Measurements from ENCODE around the gene NUDT3. TPM values are rescaled to one million over a fixed set of nuclear protein-coding genes. Genes with fewer than 3 reads are reported as not detected.
A peak's percentile ranks its signal among the peaks of the same experiment; 100 is the strongest.

NUDT3 gene
- total and polyA plus RNA-seq, 8 donors: 8.7 to 34.0 (median 13.1) TPM

DNA sequence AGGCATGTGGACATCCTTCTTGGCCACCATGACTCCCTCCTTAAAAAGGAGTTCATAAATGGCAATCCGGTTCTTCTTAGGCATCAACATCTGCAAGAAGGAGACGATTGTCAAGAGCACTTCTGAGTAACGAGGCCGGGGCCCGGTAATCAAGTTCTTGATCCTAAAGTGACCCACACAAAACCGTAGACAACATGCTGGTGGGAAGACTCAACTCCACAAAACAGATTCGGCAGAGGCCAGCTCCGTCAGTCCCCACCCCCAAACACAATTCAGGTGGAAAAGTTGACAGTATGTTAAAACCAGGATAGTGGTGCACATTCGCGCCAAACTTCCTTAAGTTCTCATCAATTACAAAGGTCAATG, 32.6 kb upstream of the NUDT3 start:
- Histone ChIP-seq H3K27me3 (no peaks in the 10 kb centered on the region), H3K4me1 (peaks cover 9 to 36% (median 26%) of the 10 kb centered on the region in 4 donors), H3K9me3 (no peaks in the 10 kb centered on the region), H3K4me3 (peak overlapping the region; percentile 63 to 97 (median 85)), H3K36me3 (peaks cover 46 to 50% (median 48%) of the 10 kb centered on the region in 4 donors), H3K27ac (peak overlapping the region; percentile 81 to 93 (median 87))
- WGBS, 5 donors: 1 to 4% (median 3%) methylated on average over 10 of the region's 10 CpGs
- no peak for TF ChIP-seq POLR2AphosphoS5 (IDR thresholded peaks at IDR 0.05)
- no peak for TF ChIP-seq EP300 (IDR thresholded peaks at IDR 0.05)
- TF ChIP-seq, protein P1, sequence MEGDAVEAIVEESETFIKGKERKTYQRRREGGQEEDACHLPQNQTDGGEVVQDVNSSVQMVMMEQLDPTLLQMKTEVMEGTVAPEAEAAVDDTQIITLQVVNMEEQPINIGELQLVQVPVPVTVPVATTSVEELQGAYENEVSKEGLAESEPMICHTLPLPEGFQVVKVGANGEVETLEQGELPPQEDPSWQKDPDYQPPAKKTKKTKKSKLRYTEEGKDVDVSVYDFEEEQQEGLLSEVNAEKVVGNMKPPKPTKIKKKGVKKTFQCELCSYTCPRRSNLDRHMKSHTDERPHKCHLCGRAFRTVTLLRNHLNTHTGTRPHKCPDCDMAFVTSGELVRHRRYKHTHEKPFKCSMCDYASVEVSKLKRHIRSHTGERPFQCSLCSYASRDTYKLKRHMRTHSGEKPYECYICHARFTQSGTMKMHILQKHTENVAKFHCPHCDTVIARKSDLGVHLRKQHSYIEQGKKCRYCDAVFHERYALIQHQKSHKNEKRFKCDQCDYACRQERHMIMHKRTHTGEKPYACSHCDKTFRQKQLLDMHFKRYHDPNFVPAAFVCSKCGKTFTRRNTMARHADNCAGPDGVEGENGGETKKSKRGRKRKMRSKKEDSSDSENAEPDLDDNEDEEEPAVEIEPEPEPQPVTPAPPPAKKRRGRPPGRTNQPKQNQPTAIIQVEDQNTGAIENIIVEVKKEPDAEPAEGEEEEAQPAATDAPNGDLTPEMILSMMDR (IDR thresholded peaks at IDR 0.05): no peak
- TF ChIP-seq POLR2A (IDR thresholded peaks at IDR 0.05): no peak
- DNase-seq: no peak
- intact Hi-C loops (cut with DNase I; ENCODE audit: low total_unique reads): no loop called here

DNA sequence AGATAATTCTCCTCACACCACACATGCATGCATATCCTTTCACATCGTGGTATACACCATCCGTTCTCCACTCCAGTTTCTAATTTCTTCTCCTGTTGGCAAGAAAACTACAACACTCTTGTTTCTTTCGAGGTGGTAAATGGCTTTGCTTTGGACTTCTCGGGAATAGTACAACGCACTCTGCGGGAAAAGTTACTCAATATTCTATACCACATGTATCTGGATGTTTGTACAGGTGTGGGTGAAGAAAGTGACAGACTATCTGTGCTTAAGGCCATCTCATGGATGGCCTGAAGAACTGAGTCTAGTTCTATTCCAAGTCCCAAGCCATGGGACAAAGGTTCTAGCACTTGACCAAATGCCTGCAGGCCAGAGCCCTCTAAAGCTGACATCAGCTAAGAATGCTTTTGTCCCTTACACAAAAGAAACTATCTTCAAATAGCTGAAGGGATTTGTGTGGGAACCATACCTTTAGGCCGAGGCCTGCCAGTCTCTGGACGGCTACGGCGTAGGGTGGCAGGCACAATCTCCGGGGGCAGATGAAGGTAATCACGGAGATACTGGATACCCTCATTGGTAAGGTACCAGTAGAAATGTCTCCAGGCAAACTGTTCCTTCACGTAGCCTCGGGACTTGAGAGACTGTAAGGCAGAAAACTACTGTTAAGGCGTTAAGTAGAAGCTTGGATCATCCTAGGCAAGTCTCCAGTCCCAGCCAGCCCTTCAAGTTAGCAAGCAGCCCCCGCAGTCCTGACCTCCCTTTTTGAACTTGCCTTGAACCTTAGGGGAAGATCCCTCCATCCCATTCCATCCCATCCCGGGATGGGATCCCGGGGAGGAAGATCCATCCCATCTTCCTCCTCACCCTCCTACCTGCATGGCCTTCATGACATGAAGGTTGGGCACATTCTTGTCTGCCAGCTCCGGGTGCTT, 32.0 kb upstream of the NUDT3 start:
- H3K27ac ChIP-seq: peak overlapping the region in 4 of 5 donors; percentile 84 to 93 (median 88)
- intact Hi-C loops (cut with DNase I; ENCODE audit: low total_unique reads): no loop called here

DNA sequence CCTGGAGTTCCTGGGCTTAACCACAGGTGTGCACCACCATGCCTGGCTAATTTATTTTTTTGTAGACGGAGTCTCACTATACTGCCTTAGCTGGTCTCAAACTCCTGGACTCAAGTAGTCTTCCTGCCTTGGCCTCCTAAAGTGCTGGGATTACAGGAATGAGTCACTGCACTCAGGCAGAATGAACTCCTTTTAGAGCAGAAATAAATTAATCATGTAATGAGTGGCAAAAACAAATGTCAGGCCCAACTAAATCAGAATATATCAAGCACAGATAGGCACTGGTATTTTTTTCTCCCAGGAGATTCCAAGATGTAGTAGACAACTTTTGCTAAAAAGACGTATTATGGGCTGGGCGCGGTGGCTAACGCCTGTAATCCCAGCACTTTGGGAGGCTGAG, 30.8 kb upstream of the NUDT3 start:
- Histone ChIP-seq H3K4me1 (peaks cover 9 to 36% (median 26%) of the 10 kb centered on the region in 4 donors), H3K9me3 (no peaks in the 10 kb centered on the region), H3K27me3 (no peaks in the 10 kb centered on the region), H3K4me3 (no peak overlapping the region), H3K36me3 (peaks cover 64 to 68% (median 66%) of the 10 kb centered on the region in 4 donors), H3K27ac (peak overlapping the region in 1 of 5 donors; percentile 22)
- no peak for TF ChIP-seq POLR2A (IDR thresholded peaks at IDR 0.05)
- TF ChIP-seq EP300 (IDR thresholded peaks at IDR 0.05): no peak
- TF ChIP-seq POLR2AphosphoS5 (IDR thresholded peaks at IDR 0.05): no peak
- TF ChIP-seq, protein P1 (IDR thresholded peaks at IDR 0.05): no peak
- 88 to 96% (median 93%) methylated on average over 5 of the region's 5 CpGs for WGBS, 5 donors
- no peak for DNase-seq
- intact Hi-C loops (cut with DNase I; ENCODE audit: low total_unique reads): no loop called here

More for the DNA sequence above, 32.0 kb upstream of the NUDT3 start:
- Histone ChIP-seq H3K4me1 (peaks cover 9 to 36% (median 26%) of the 10 kb centered on the region in 4 donors), H3K36me3 (peaks cover 52 to 56% (median 54%) of the 10 kb centered on the region in 4 donors), H3K9me3 (no peaks in the 10 kb centered on the region), H3K27me3 (no peaks in the 10 kb centered on the region), H3K4me3 (peak overlapping the region; percentile 63 to 97 (median 85))
- WGBS, 5 donors: 61 to 73% (median 69%) methylated on average over 19 of the region's 19 CpGs
- peak in 1 of 2 donors; percentile 9 for DNase-seq
- TF ChIP-seq, protein P1 (IDR thresholded peaks at IDR 0.05): no peak
- TF ChIP-seq POLR2A (IDR thresholded peaks at IDR 0.05) (no peak), POLR2AphosphoS5 (IDR thresholded peaks at IDR 0.05) (no peak), EP300 (IDR thresholded peaks at IDR 0.05) (no peak)

DNA sequence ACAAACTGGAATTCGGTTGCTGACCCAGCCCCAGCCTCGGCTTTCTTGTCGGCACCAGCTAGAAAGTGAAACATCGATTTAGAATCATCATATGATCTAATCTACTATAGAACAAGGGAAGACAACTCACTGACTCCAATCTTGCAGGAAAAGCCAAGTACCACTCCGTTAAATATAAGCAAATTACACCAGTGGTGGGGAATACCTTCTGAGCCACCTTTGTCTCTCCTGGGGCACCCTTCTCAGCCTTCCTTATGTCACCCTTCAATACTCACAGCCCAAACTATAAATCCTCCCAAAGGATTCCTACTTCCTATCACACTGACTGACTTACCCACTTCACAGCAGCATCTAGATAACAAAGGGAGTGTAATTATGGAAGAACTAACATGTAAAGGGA, 25.9 kb upstream of the NUDT3 start:
- Histone ChIP-seq H3K9me3 (no peaks in the 10 kb centered on the region), H3K27me3 (no peaks in the 10 kb centered on the region), H3K4me3 (no peak overlapping the region), H3K36me3 (peaks cover 67 to 78% (median 75%) of the 10 kb centered on the region in 4 donors), H3K4me1 (peaks cover 5 to 39% (median 17%) of the 10 kb centered on the region in 4 donors), H3K27ac (no peak overlapping the region)
- no peak for DNase-seq
- intact Hi-C loops (cut with DNase I; ENCODE audit: low total_unique reads): no loop called here
- WGBS, 5 donors: 62 to 79% (median 73%) methylated on average over 5 of the region's 5 CpGs
- TF ChIP-seq, protein P1 (IDR thresholded peaks at IDR 0.05): no peak
- TF ChIP-seq EP300 (IDR thresholded peaks at IDR 0.05) (no peak), POLR2A (IDR thresholded peaks at IDR 0.05) (no peak), POLR2AphosphoS5 (IDR thresholded peaks at IDR 0.05) (no peak)
